Testis (tissue), 3 donors: Measurements from ENCODE around the gene TBXAS1. TPM values are rescaled to one million over a fixed set of nuclear protein-coding genes. Genes with fewer than 3 reads are reported as not detected.

Source experiments
- DNase-seq: peaks from one replicate; pipeline ENCODE4 v3.0.0-alpha.2; 2019
- H3K27ac ChIP-seq, 2 donors: fragments of 200-600 bp; sonication (generic); one replicate each; pipeline ENCODE4 v1.5.1; 2019
- H3K27me3 ChIP-seq: fragments of 200-600 bp; sonication (generic); one replicate; pipeline ENCODE4 v1.5.1; 2019
- H3K36me3 ChIP-seq: fragments of 200-600 bp; sonication (generic); one replicate; pipeline ENCODE4 v1.5.1; 2017; ENCODE audit warnings: low read depth; ENCODE audit errors: missing control alignments
- H3K4me1 ChIP-seq: fragments of 200-600 bp; sonication (generic); one replicate; pipeline ENCODE4 v1.5.1; 2019
- H3K4me3 ChIP-seq, 2 donors: fragments of 200-600 bp; sonication (generic); one replicate each; pipeline ENCODE4 v1.5.1; 2017 to 2019
- H3K9me3 ChIP-seq: fragments of 200-600 bp; sonication (generic); one replicate; pipeline ENCODE4 v1.5.1; 2017
- CTCF ChIP-seq, 3 experiments: fragments of 450-650 bp in 2 of 3; fragments of 200-600 bp in 1 of 3; sonication (generic) in 1 of 3; IDR thresholded peaks; one replicate each; pipeline ENCODE4 v1.5.1; 2016 to 2019; ENCODE audit warnings: antibody characterized with exemption in 3 of 3, mild to moderate bottlenecking in 2 of 3, moderate library complexity in 1 of 3
- POLR2A ChIP-seq: fragments of 450-650 bp; IDR thresholded peaks from one replicate; pipeline ENCODE4 v1.6.1; 2017; ENCODE audit warnings: antibody characterized with exemption, mild to moderate bottlenecking, moderate library complexity
- WGBS, 2 donors: methylation state at CpG; one replicate each; pipeline ENCODE4 v1.1.5; 2018; 5-methylcytosine and 5-hydroxymethylcytosine counted together
- intact Hi-C: fragments of 100-400 bp; cut with DNase I; formaldehyde crosslinking; loops from one replicate; pipeline ENCODE4 v1.15.1; 2023; ENCODE audit warnings: low total_unique reads
- polyA plus RNA-seq: library from polyadenylated mRNA; stranded (reverse); fragments of 350-450 nt; fragmentation: Illumina TruSeq; extraction: RNeasy Lipid Tissue Mini Kit (QIAGEN cat#74804); gene quantifications from one replicate; pipeline ENCODE4 v1.2.3, GENCODE V29; 2014; ENCODE audit warnings: low read depth, low replicate concordance; ENCODE audit not compliant: insufficient read depth
- total RNA-seq, 2 donors: library from RNA; depleted of rRNA; stranded (reverse); fragments of >200 nt; gene quantifications; one replicate each; pipeline ENCODE4 v1.2.3, GENCODE V29; 2016

TBXAS1 gene
- total and polyA plus RNA-seq, 3 donors from 2014 or later, result 4.9 to 5.7 (median 5.2) TPM

GRCh38 chr7:140007051-140007690 is 178.1 kb downstream of the TBXAS1 start:
- Histone ChIP-seq H3K36me3 (no peaks in the 10 kb centered on the region), H3K4me1 (no peaks in the 10 kb centered on the region), H3K4me3 (no peak overlapping the region), H3K27ac (no peak overlapping the region), H3K27me3 (no peaks in the 10 kb centered on the region), H3K9me3 (no peaks in the 10 kb centered on the region)
- intact Hi-C loops, result loop anchor here (10.0 kb wide), 1 partner anchor 232 kb away; the partner anchor contains the start of gene HIPK2
- DNase-seq, result no peak
- WGBS, 2 donors, result 91 to 96% methylated on average over 10 to 11 of the region's 11 CpGs
- TF ChIP-seq CTCF (IDR thresholded peaks at IDR 0.05), result no peak
- TF ChIP-seq POLR2A, result no peak

- DNase-seq, result no peak
- intact Hi-C loops, result loop anchor here (10.0 kb wide), 1 partner anchor 234 kb away; the partner anchor contains the start of gene HIPK2
Observed at GRCh38 chr7:140008755-140009610, 179.9 kb downstream of the TBXAS1 start.

GRCh38 chr7:140009735-140010134 is 180.7 kb downstream of the TBXAS1 start:
- H3K4me1 ChIP-seq, result no peaks in the 10 kb centered on the region
- DNase-seq, result no peak
- no peak overlapping the region for H3K27ac ChIP-seq
- no peak for TF ChIP-seq CTCF (IDR thresholded peaks at IDR 0.05)
- TF ChIP-seq POLR2A, result no peak
- no peaks in the 10 kb centered on the region for H3K9me3 ChIP-seq
- intact Hi-C loops, result loop anchor here (10.0 kb wide), 1 partner anchor 235 kb away; the partner anchor contains the start of gene HIPK2
- no peak overlapping the region for H3K4me3 ChIP-seq
- H3K27me3 ChIP-seq, result no peaks in the 10 kb centered on the region
- H3K36me3 ChIP-seq, result no peaks in the 10 kb centered on the region
- WGBS, 2 donors, result 87 to 94% methylated on average over 10 to 11 of the region's 11 CpGs

More at GRCh38 chr7:140008755-140009610, 179.9 kb downstream of the TBXAS1 start:
- Histone ChIP-seq H3K9me3 (no peaks in the 10 kb centered on the region), H3K27ac (no peak overlapping the region), H3K4me3 (no peak overlapping the region), H3K27me3 (no peaks in the 10 kb centered on the region), H3K4me1 (no peaks in the 10 kb centered on the region), H3K36me3 (no peaks in the 10 kb centered on the region)
- 88 to 90% methylated on average over 15 to 16 of the region's 16 CpGs for WGBS, 2 donors
- TF ChIP-seq CTCF (IDR thresholded peaks at IDR 0.05), result no peak
- no peak for TF ChIP-seq POLR2A

GRCh38 chr7:140010194-140010895 is 181.3 kb downstream of the TBXAS1 start:
- intact Hi-C loops, result no loop called here
- DNase-seq, result no peak
- 79 to 88% methylated on average over 9 of the region's 9 CpGs for WGBS, 2 donors

More at GRCh38 chr7:140010194-140010895, 181.3 kb downstream of the TBXAS1 start:
- TF ChIP-seq POLR2A (no peak), CTCF (IDR thresholded peaks at IDR 0.05) (no peak)
- no peaks in the 10 kb centered on the region for H3K9me3 ChIP-seq
- no peaks in the 10 kb centered on the region for H3K27me3 ChIP-seq
- H3K4me1 ChIP-seq, result no peaks in the 10 kb centered on the region
- no peak overlapping the region for H3K4me3 ChIP-seq
- H3K27ac ChIP-seq, result no peak overlapping the region
- H3K36me3 ChIP-seq, result no peaks in the 10 kb centered on the region
